ENCODE data around the gene NGFR.

The NGFR gene

DNA sequence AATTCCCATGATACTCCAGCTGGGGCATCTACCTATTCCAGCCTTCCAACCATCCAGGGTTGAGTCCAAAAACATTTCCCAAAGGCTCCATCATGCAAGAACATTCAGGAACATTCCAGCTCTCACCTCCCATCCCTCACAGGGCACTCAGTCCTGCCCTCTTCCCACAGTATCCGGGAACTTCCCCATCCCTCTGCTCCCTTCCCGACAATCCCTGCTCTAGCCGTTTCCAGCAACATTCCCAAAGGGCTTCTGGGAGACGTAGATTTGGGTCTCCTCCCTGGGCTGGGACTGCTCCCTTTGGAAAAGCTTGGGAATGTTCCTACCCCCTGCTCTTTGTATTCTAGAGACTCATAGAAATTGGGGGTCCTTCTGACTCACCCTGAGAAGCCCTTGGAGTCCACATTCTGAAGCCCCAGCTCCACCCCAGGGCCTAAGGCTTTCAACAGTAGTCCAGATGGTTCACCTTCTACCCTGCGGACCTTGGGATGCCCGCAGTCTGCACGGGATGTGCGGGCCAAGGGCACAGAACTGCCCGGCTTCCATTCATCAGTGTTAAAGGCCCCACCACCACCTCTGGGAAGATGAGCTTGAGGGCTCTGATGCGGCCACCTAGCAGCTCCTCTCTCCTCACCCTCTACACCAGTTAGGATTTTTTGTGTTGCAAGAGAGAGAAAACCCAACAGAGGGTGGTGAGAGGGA is 25.4 kb downstream of the NGFR start:
- TF ChIP-seq, protein P1, sequence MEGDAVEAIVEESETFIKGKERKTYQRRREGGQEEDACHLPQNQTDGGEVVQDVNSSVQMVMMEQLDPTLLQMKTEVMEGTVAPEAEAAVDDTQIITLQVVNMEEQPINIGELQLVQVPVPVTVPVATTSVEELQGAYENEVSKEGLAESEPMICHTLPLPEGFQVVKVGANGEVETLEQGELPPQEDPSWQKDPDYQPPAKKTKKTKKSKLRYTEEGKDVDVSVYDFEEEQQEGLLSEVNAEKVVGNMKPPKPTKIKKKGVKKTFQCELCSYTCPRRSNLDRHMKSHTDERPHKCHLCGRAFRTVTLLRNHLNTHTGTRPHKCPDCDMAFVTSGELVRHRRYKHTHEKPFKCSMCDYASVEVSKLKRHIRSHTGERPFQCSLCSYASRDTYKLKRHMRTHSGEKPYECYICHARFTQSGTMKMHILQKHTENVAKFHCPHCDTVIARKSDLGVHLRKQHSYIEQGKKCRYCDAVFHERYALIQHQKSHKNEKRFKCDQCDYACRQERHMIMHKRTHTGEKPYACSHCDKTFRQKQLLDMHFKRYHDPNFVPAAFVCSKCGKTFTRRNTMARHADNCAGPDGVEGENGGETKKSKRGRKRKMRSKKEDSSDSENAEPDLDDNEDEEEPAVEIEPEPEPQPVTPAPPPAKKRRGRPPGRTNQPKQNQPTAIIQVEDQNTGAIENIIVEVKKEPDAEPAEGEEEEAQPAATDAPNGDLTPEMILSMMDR (IDR thresholded peaks at IDR 0.05; ENCODE audit: low read depth, low read length) = no peak
- Histone ChIP-seq H3K9me3 (no peaks in the 10 kb centered on the region; the same call in 1 of the 2 replicates), H3K4me1 (peaks cover 22% of the 10 kb centered on the region), H3K27me3 (no peaks in the 10 kb centered on the region), H3K4me3 (ENCODE audit: low read depth, low read length) (no peak overlapping the region), H3K36me3 (no peaks in the 10 kb centered on the region)
- no peak for DNase-seq

DNA sequence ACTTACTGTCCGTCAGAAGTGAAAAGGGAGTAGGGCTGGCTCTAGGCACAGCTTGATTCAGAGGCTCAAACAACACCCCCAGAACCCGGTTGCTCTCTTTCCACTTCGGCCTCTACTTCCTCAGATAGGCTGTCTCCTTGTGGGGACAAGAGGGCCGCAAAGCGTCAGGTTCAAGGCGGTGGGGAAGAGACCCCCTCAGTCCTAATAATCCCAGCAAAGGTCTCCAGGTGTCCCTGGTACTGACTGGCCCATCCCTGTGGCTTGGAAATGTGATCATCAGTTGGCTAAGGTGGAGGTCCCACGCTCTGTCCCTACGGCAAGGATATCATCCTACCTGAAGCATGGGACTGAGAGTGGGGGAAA is 26.0 kb downstream of the NGFR start:
- H3K36me3 ChIP-seq = no peaks in the 10 kb centered on the region
- H3K27me3 ChIP-seq = no peaks in the 10 kb centered on the region
- no peak overlapping the region for H3K4me3 ChIP-seq (ENCODE audit: low read depth, low read length)
- no peaks in the 10 kb centered on the region; the same call in 1 of the 2 replicates for H3K9me3 ChIP-seq
- TF ChIP-seq, protein P1 (IDR thresholded peaks at IDR 0.05; ENCODE audit: low read depth, low read length) = no peak
- DNase-seq = no peak
- H3K4me1 ChIP-seq = peaks cover 17% of the 10 kb centered on the region

DNA sequence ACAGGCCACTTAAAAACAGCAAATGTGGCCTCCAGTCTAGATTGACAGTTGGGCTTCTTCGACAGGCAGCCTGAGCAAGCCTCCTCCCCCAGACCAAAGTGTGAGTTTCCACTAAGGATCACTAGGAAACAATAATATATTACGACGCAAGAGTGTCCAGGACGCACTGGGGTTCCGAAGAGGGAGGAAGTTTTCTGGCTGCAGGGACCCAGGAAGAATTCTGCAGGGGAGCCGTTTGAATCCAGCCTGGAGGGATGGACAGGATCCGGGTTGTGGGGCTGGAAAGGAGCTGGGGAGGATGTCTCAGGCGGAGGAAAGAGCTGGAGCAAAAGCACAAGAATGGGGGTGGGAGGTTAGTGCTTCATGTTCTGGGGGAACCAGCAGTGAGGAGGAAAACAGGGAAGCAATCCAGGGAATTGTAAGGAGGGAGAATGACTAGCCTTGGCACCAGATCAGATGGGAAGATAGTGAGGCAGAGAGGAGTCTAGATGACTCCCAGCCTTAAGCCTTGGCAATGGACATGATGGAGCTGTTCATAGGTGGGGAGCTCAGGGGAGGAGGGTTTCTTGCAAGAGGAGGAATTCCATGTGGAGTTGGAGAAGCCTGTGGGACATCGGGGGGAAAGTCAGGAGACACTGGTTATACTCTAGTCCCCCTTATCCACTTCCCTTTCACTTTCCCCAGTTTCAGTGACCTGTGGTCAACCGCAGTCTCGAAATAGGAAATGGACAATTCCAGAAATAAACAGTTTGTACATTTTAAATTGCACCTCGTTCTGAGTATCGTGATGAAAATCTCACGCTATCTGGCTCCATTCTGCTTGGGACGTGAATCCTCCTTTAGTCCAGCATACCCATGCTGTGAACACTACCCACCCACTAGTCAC is 26.6 kb downstream of the NGFR start:
- no peaks in the 10 kb centered on the region for H3K36me3 ChIP-seq
- TF ChIP-seq, protein P1 (IDR thresholded peaks at IDR 0.05; ENCODE audit: low read depth, low read length) = no peak
- no peaks in the 10 kb centered on the region for H3K27me3 ChIP-seq
- H3K9me3 ChIP-seq = no peaks in the 10 kb centered on the region; the same call in 1 of the 2 replicates
- no peak overlapping the region for H3K4me3 ChIP-seq (ENCODE audit: low read depth, low read length)
- H3K4me1 ChIP-seq = peaks cover 15% of the 10 kb centered on the region; the same call in 1 of the 2 replicates
- no peak for DNase-seq

DNA sequence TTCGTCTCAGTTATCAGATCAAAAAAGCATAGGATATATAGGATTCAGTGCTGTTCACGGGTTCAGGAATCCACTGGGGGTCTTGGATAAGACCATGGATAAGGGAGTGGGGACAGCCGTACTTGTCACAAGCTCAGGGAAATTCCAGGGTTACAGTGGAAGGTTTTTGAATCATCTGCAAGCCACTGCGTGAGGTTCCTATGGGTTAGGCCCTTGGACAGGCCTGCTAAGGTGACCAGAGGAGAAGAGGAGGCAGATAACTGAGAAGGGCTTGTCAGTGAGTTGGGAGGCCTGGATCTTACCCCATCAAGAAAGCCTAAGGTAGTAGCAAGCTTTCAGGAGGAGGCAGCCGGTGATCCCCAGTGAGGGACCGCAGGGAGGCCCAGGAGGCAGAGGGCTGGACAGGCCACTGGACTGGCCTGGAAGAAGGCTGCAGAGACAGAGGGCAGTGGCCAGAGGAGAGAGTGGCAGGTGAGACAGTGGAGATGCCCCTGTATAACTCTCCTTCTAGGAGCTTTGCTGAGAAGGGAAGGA is 27.3 kb downstream of the NGFR start:
- H3K4me1 ChIP-seq = peaks cover 15% of the 10 kb centered on the region; the same call in 1 of the 2 replicates
- no peaks in the 10 kb centered on the region for H3K27me3 ChIP-seq
- H3K9me3 ChIP-seq = no peaks in the 10 kb centered on the region; the same call in 1 of the 2 replicates
- TF ChIP-seq, protein P1 (IDR thresholded peaks at IDR 0.05; ENCODE audit: low read depth, low read length) = no peak
- no peaks in the 10 kb centered on the region for H3K36me3 ChIP-seq
- no peak for DNase-seq
- no peak overlapping the region for H3K4me3 ChIP-seq (ENCODE audit: low read depth, low read length)

DNA sequence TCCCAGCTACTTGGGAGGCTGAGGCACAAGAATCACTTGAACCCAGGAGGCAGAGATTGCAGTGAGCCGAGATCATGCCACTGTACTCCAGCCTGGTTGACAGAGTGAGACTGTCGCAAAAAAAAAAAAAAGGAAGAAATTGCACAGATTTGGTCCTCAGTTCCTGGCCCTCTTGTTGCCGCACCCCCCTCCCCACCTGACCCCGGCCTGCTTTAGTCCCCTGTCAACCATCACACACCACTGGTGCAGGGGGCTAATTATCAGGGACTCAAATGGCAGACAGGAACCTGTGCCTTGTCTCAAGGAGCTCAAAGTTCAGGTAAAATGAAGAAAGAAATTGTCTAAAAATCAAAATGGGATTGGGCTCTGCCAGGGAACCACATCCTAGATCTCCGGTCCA is 28.1 kb downstream of the NGFR start:
- no peaks in the 10 kb centered on the region; the same call in 1 of the 2 replicates for H3K9me3 ChIP-seq
- DNase-seq = no peak
- no peaks in the 10 kb centered on the region for H3K36me3 ChIP-seq
- H3K27me3 ChIP-seq = no peaks in the 10 kb centered on the region
- H3K4me1 ChIP-seq = peaks cover 15% of the 10 kb centered on the region; the same call in 1 of the 2 replicates
- no peak overlapping the region for H3K4me3 ChIP-seq (ENCODE audit: low read depth, low read length)
- TF ChIP-seq, protein P1 (IDR thresholded peaks at IDR 0.05; ENCODE audit: low read depth, low read length) = no peak
